DOHH2 (cell line): ENCODE results near the gene RAD23B.

Experiments used
- EZH2phosphoT487 ChIP-seq: fragments of 200-600 bp; sonication (generic); IDR thresholded peaks from 2 replicates; pipeline ENCODE4 v1.6.1; 2017; ENCODE audit warnings: borderline replicate concordance, mild to moderate bottlenecking, antibody characterized with exemption, low read length, moderate library complexity, mixed read lengths
- TF ChIP-seq, protein P1 (sequence below): fragments of 200-600 bp; sonication (generic); IDR thresholded peaks from one replicate; pipeline ENCODE4 v1.5.1; 2014; ENCODE audit warnings: antibody characterized with exemption, mild to moderate bottlenecking, low read depth, low read length; ENCODE audit not compliant: poor library complexity, severe bottlenecking

GRCh38 chr9:107360098-107360497 lies 77.0 kb downstream of the RAD23B start:
- TF ChIP-seq, protein P1, sequence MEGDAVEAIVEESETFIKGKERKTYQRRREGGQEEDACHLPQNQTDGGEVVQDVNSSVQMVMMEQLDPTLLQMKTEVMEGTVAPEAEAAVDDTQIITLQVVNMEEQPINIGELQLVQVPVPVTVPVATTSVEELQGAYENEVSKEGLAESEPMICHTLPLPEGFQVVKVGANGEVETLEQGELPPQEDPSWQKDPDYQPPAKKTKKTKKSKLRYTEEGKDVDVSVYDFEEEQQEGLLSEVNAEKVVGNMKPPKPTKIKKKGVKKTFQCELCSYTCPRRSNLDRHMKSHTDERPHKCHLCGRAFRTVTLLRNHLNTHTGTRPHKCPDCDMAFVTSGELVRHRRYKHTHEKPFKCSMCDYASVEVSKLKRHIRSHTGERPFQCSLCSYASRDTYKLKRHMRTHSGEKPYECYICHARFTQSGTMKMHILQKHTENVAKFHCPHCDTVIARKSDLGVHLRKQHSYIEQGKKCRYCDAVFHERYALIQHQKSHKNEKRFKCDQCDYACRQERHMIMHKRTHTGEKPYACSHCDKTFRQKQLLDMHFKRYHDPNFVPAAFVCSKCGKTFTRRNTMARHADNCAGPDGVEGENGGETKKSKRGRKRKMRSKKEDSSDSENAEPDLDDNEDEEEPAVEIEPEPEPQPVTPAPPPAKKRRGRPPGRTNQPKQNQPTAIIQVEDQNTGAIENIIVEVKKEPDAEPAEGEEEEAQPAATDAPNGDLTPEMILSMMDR: no peak
- no peak for TF ChIP-seq EZH2phosphoT487
